Measurements from ENCODE around the gene CCDC82. TPM values are rescaled to one million over a fixed set of nuclear protein-coding genes. Genes with fewer than 3 reads are reported as not detected.

Gene CCDC82
- total RNA-seq, 4 donors from 2014 or later, result 36.9 to 48.8 (median 42.5) TPM

DNA sequence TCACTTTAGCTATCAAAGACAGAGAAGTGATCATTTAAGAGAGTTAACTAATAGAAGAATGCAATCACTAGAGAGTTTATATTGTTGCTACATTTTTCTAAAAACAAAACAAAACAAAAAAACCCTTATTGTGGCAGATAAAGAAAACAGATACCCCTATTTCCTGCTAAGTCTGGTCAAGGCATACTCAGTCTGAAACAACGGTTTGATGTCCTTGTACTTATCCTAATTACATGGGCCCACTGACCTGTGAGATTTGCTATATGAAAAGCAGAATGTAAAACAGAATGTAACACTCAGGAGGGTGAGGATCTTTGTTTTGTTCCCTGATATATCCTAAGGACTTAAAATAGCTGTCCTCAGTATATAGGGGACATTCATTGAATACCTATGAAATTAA lies 71.3 kb downstream of the CCDC82 start:
- H3K27ac ChIP-seq, result no peak overlapping the region
- H3K9me3 ChIP-seq, result no peaks in the 10 kb centered on the region
- H3K4me1 ChIP-seq, result peaks cover 0 to 6% of the 10 kb centered on the region in 2 donors
- DNase-seq, result no peak
- intact Hi-C loops (cut with DNase I; ENCODE audit: low total_unique reads), result no loop called here
- H3K36me3 ChIP-seq, result no peaks in the 10 kb centered on the region
- no peak overlapping the region for H3K4me3 ChIP-seq
- H3K27me3 ChIP-seq, result no peaks in the 10 kb centered on the region
- TF ChIP-seq POLR2A (IDR thresholded peaks at IDR 0.05), result no peak
- TF ChIP-seq, protein P1, sequence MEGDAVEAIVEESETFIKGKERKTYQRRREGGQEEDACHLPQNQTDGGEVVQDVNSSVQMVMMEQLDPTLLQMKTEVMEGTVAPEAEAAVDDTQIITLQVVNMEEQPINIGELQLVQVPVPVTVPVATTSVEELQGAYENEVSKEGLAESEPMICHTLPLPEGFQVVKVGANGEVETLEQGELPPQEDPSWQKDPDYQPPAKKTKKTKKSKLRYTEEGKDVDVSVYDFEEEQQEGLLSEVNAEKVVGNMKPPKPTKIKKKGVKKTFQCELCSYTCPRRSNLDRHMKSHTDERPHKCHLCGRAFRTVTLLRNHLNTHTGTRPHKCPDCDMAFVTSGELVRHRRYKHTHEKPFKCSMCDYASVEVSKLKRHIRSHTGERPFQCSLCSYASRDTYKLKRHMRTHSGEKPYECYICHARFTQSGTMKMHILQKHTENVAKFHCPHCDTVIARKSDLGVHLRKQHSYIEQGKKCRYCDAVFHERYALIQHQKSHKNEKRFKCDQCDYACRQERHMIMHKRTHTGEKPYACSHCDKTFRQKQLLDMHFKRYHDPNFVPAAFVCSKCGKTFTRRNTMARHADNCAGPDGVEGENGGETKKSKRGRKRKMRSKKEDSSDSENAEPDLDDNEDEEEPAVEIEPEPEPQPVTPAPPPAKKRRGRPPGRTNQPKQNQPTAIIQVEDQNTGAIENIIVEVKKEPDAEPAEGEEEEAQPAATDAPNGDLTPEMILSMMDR (IDR thresholded peaks at IDR 0.05), result no peak

DNA sequence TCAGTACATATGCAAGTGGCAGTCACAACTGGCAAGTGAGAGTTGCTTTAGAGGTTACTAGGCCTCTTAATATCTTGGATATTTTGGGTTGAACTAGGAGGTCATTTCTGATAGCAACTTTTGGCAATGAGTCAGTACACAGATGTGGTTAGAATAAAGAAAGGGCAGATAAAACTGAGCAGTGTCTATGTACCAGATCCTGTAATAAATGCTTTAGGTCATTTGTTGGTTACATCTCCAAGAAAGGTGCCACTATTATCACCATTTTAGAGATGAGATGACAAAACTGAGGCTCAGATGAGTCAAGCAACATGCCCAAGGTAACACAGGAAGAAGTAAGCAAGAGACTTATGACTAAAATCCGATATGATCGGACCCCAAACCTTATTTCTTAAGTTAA lies 71.7 kb downstream of the CCDC82 start:
- TF ChIP-seq POLR2A (IDR thresholded peaks at IDR 0.05), result no peak
- TF ChIP-seq, protein P1 (IDR thresholded peaks at IDR 0.05), result no peak
- Histone ChIP-seq H3K9me3 (no peaks in the 10 kb centered on the region), H3K27ac (no peak overlapping the region), H3K4me3 (no peak overlapping the region), H3K27me3 (no peaks in the 10 kb centered on the region), H3K4me1 (peaks cover 0 to 6% of the 10 kb centered on the region in 2 donors), H3K36me3 (no peaks in the 10 kb centered on the region)
- intact Hi-C loops (cut with DNase I; ENCODE audit: low total_unique reads), result no loop called here
- no peak for DNase-seq

DNA sequence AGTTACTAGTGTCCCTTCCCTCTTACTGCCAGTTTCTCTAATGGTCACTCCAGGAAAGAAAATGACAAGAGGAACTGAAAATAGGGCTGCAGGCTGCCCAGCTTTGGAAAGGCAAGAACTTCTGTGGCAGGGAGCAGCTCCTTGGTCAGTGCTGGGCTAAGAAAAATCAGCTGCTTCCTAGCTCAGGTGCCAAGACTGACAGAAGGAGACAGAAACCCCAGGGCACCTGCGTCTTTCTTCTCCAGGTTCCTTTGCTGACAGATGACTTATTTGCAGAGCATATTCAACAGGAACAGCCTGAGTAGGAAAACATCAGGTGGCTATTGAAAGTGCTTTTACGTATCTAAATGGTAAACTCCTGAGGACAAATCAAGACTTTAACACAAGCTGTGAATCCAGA lies 72.1 kb downstream of the CCDC82 start:
- H3K36me3 ChIP-seq, result no peaks in the 10 kb centered on the region
- peaks cover 0 to 6% of the 10 kb centered on the region in 2 donors for H3K4me1 ChIP-seq
- H3K27ac ChIP-seq, result no peak overlapping the region
- DNase-seq, result no peak
- H3K9me3 ChIP-seq, result no peaks in the 10 kb centered on the region
- H3K27me3 ChIP-seq, result no peaks in the 10 kb centered on the region
- TF ChIP-seq POLR2A (IDR thresholded peaks at IDR 0.05), result no peak
- TF ChIP-seq, protein P1 (IDR thresholded peaks at IDR 0.05), result no peak
- intact Hi-C loops (cut with DNase I; ENCODE audit: low total_unique reads), result no loop called here
- no peak overlapping the region for H3K4me3 ChIP-seq

DNA sequence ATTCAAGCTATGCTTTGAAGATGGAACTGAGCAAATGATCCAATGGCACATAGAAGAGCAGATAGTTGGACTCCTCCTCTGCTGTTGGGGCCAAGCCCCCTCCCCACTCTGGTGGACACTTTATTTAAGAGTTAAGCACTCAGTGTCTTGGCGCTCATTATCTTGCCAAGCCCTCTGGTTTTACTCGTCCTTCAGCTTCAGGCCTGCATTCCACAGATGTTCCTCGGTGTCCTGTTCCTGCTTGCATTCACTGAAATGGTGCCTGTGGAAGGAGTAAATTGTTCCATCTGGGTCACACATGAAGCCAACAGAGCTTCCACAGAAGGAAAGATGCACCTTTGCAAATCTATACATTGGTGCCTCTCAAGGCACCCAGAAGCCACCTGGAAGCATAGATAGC lies 72.8 kb downstream of the CCDC82 start:
- TF ChIP-seq, protein P1 (IDR thresholded peaks at IDR 0.05), result no peak
- intact Hi-C loops (cut with DNase I; ENCODE audit: low total_unique reads), result no loop called here
- DNase-seq, result no peak
- no peak overlapping the region for H3K27ac ChIP-seq
- H3K36me3 ChIP-seq, result no peaks in the 10 kb centered on the region
- H3K4me3 ChIP-seq, result no peak overlapping the region
- H3K9me3 ChIP-seq, result no peaks in the 10 kb centered on the region
- H3K27me3 ChIP-seq, result no peaks in the 10 kb centered on the region
- H3K4me1 ChIP-seq, result peaks cover 0 to 6% of the 10 kb centered on the region in 2 donors

DNA sequence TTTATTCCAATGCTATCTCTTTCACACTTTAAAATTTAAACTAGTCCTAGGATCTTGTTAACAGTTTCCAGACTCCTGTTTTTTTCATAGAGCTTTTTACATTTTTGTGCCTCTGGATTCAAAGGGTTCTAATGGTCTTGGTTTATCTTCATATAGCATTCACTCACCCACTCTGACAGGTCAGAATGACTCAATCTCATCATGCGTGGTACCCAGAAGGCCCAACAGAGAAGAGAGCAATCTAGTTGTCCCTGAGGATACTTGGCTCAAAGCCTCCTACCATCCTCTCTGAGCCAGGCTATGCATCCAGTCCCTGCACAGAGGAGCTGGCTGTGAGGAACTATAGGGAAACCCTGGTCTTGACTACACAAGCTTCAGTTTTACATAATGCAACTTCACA lies 74.2 kb downstream of the CCDC82 start:
- intact Hi-C loops (cut with DNase I; ENCODE audit: low total_unique reads), result no loop called here
- H3K36me3 ChIP-seq, result no peaks in the 10 kb centered on the region
- H3K9me3 ChIP-seq, result no peaks in the 10 kb centered on the region
- H3K4me1 ChIP-seq, result peaks cover 0 to 6% of the 10 kb centered on the region in 2 donors
- no peak overlapping the region for H3K4me3 ChIP-seq
- no peak for TF ChIP-seq POLR2A (IDR thresholded peaks at IDR 0.05)
- TF ChIP-seq, protein P1 (IDR thresholded peaks at IDR 0.05), result no peak
- DNase-seq, result no peak
- H3K27ac ChIP-seq, result no peak overlapping the region
- H3K27me3 ChIP-seq, result no peaks in the 10 kb centered on the region

All from uterus (tissue), 4 donors.